Measurements from ENCODE around the gene RIPK1. TPM values are rescaled to one million over a fixed set of nuclear protein-coding genes. Genes with fewer than 3 reads are reported as not detected.
A peak's percentile ranks its signal among the peaks of the same experiment; 100 is the strongest.

Gene RIPK1
- total RNA-seq, 1 experiment from 2014 or later, result 14.5 TPM

GRCh38 chr6:3143158-3143557 is 74.9 kb downstream of the RIPK1 start:
- no peak for DNase-seq
- POLR2A ChIA-PET (ENCODE audit: unreplicated experiment), result no interaction called here

GRCh38 chr6:3144571-3144970 is 76.3 kb downstream of the RIPK1 start:
- Histone ChIP-seq H4K20me1 (ENCODE audit: low read length) (no peaks in the 10 kb centered on the region), H3K9me2 (replicated peaks; ENCODE audit: low read length) (no peaks in the 10 kb centered on the region), H3K4me2 (ENCODE audit: low read length) (no peak overlapping the region), H3K9me3 (ENCODE audit: low read length) (no peaks in the 10 kb centered on the region), H2AFZ (ENCODE audit: low read length) (no peak overlapping the region), H3K9ac (ENCODE audit: low read length) (no peak overlapping the region), H3K27ac (ENCODE audit: low read length) (no peak overlapping the region), H3K4me3 (ENCODE audit: low read length) (no peak overlapping the region), H3F3A (ENCODE audit: low read length, unreplicated experiment) (no peaks in the 10 kb centered on the region), H3K27me3 (ENCODE audit: low read length) (no peaks in the 10 kb centered on the region), H3K36me3 (ENCODE audit: low read depth, low read length) (peaks cover 10% of the 10 kb centered on the region), H3K79me2 (ENCODE audit: low read length) (no peaks in the 10 kb centered on the region), H3K4me1 (ENCODE audit: insufficient read depth, low read length) (peaks cover 4% of the 10 kb centered on the region)
- no peak for ATAC-seq
- no peak for DNase-seq
- TF ChIP-seq EZH2 (IDR thresholded peaks at IDR 0.05; ENCODE audit: low read length, unreplicated experiment) (no peak), EZH2phosphoT487 (IDR thresholded peaks at IDR 0.05; ENCODE audit: borderline replicate concordance, low read length) (no peak), CTCF (conservative IDR thresholded peaks at IDR 0.05; ENCODE audit: low read depth, low read length) (no peak)
- ChIA-PET POLR2A (ENCODE audit: unreplicated experiment) (no interaction called here), CTCF (no interaction called here)
- no TSS peak for BruUV-seq (replicated peaks)
- intact Hi-C loops (cut with micrococcal nuclease), result no loop called here

More at GRCh38 chr6:3143158-3143557, 74.9 kb downstream of the RIPK1 start:
- Histone ChIP-seq H3K9ac (ENCODE audit: low read length) (no peak overlapping the region), H3F3A (ENCODE audit: low read length, unreplicated experiment) (no peaks in the 10 kb centered on the region), H3K27ac (ENCODE audit: low read length) (no peak overlapping the region), H3K79me2 (ENCODE audit: low read length) (no peaks in the 10 kb centered on the region), H3K4me2 (ENCODE audit: low read length) (no peak overlapping the region), H3K36me3 (ENCODE audit: low read depth, low read length) (peaks cover 9% of the 10 kb centered on the region), H3K4me1 (ENCODE audit: insufficient read depth, low read length) (peaks cover 18% of the 10 kb centered on the region), H3K27me3 (ENCODE audit: low read length) (no peaks in the 10 kb centered on the region), H3K4me3 (ENCODE audit: low read length) (no peak overlapping the region), H4K20me1 (ENCODE audit: low read length) (no peaks in the 10 kb centered on the region), H3K9me3 (ENCODE audit: low read length) (no peaks in the 10 kb centered on the region), H2AFZ (ENCODE audit: low read length) (no peak overlapping the region), H3K9me2 (replicated peaks; ENCODE audit: low read length) (no peaks in the 10 kb centered on the region)
- TF ChIP-seq EZH2phosphoT487 (IDR thresholded peaks at IDR 0.05; ENCODE audit: borderline replicate concordance, low read length) (no peak), EZH2 (IDR thresholded peaks at IDR 0.05; ENCODE audit: low read length, unreplicated experiment) (no peak), CTCF (conservative IDR thresholded peaks at IDR 0.05; ENCODE audit: low read depth, low read length) (no peak)
- CTCF ChIA-PET, result no interaction called here
- ATAC-seq, result no peak
- intact Hi-C loops (cut with micrococcal nuclease), result no loop called here
- no TSS peak for BruUV-seq (replicated peaks)

GRCh38 chr6:3147914-3148757 is 79.8 kb downstream of the RIPK1 start:
- no peaks in the 10 kb centered on the region for H3K4me1 ChIP-seq (ENCODE audit: insufficient read depth, low read length)
- H2AFZ ChIP-seq (ENCODE audit: low read length), result no peak overlapping the region
- H3K4me3 ChIP-seq (ENCODE audit: low read length), result no peak overlapping the region
- intact Hi-C loops (cut with micrococcal nuclease), result no loop called here
- no peaks in the 10 kb centered on the region for H3K27me3 ChIP-seq (ENCODE audit: low read length)
- DNase-seq, result no peak
- H3K4me2 ChIP-seq (ENCODE audit: low read length), result no peak overlapping the region
- no peaks in the 10 kb centered on the region for H4K20me1 ChIP-seq (ENCODE audit: low read length)
- ChIA-PET CTCF (interaction anchor here (1.3 kb wide), 1 partner anchor 9 kb away, joined by 4 read pairs; the partner anchor contains the start of gene TUBB2A), POLR2A (ENCODE audit: unreplicated experiment) (no interaction called here)
- no peak for ATAC-seq
- no peaks in the 10 kb centered on the region for H3K9me2 ChIP-seq (replicated peaks; ENCODE audit: low read length)
- H3F3A ChIP-seq (ENCODE audit: low read length, unreplicated experiment), result no peaks in the 10 kb centered on the region
- H3K9ac ChIP-seq (ENCODE audit: low read length), result no peak overlapping the region
- no TSS peak for BruUV-seq (replicated peaks)
- H3K36me3 ChIP-seq (ENCODE audit: low read depth, low read length), result peaks cover 11% of the 10 kb centered on the region
- no peaks in the 10 kb centered on the region for H3K9me3 ChIP-seq (ENCODE audit: low read length)
- TF ChIP-seq EZH2 (IDR thresholded peaks at IDR 0.05; ENCODE audit: low read length, unreplicated experiment) (no peak), EZH2phosphoT487 (IDR thresholded peaks at IDR 0.05; ENCODE audit: borderline replicate concordance, low read length) (no peak), CTCF (conservative IDR thresholded peaks at IDR 0.05; ENCODE audit: low read depth, low read length) (peak; percentile 35; the same call in 1 of the 2 replicates)
- no peak overlapping the region for H3K27ac ChIP-seq (ENCODE audit: low read length)
- H3K79me2 ChIP-seq (ENCODE audit: low read length), result no peaks in the 10 kb centered on the region

Measured in PC-3 (cell line).